HG03280 (cell line): ENCODE measurements around the gene PACS1.
"Not testable (repeated sequence)": the region's sequence is repeated elsewhere in the genome, so short reads cannot be mapped to it uniquely, and the experiment has no call there.

Experiments
- ATAC-seq: cut with Tn5 transposase; IDR thresholded peaks from one replicate; pipeline ENCODE4 v1.9.1; 2021; ENCODE audit warnings: mild to moderate bottlenecking, moderate library complexity; ENCODE audit not compliant: unreplicated experiment

PACS1 gene

GRCh38 chr11:66106786-66107599 is 36.9 kb downstream of the PACS1 start:
- peak; percentile 10 for ATAC-seq

GRCh38 chr11:66107600-66108510 is 37.8 kb downstream of the PACS1 start:
- peak; percentile 45 for ATAC-seq

GRCh38 chr11:66109294-66109693 is 39.2 kb downstream of the PACS1 start:
- ATAC-seq, result no peak

- ATAC-seq, result no peak
Measured at GRCh38 chr11:66111158-66111557, 41.1 kb downstream of the PACS1 start.

- ATAC-seq, result no peak
Measured at GRCh38 chr11:66112041-66112491, 42.0 kb downstream of the PACS1 start.

GRCh38 chr11:66112601-66113499 is 42.8 kb downstream of the PACS1 start:
- ATAC-seq, result no peak

- not testable (repeated sequence) for ATAC-seq
Measured at GRCh38 chr11:66114957-66115356, 44.9 kb downstream of the PACS1 start.

- peak; percentile 65 for ATAC-seq
Measured at GRCh38 chr11:66115638-66116301, 45.7 kb downstream of the PACS1 start.

- no peak for ATAC-seq
Measured at GRCh38 chr11:66116576-66117361, 46.7 kb downstream of the PACS1 start.

GRCh38 chr11:66118847-66119246 is 48.8 kb downstream of the PACS1 start:
- no peak for ATAC-seq

GRCh38 chr11:66119348-66120133 is 49.5 kb downstream of the PACS1 start:
- no peak for ATAC-seq

- no peak for ATAC-seq
Measured at GRCh38 chr11:66121466-66121865, 51.4 kb downstream of the PACS1 start.

GRCh38 chr11:66123902-66124301 is 53.8 kb downstream of the PACS1 start:
- no peak for ATAC-seq

GRCh38 chr11:66124564-66124963 is 54.5 kb downstream of the PACS1 start:
- no peak for ATAC-seq

GRCh38 chr11:66126064-66126463 is 56.0 kb downstream of the PACS1 start:
- ATAC-seq, result no peak

GRCh38 chr11:66126808-66127555 is 56.9 kb downstream of the PACS1 start:
- no peak for ATAC-seq

GRCh38 chr11:66130978-66131377 is 60.9 kb downstream of the PACS1 start:
- ATAC-seq, result no peak
